Activated naive CD4-positive, alpha-beta T cell treated with anti-CD3 and anti-CD28 coated beads for 36 hours (primary cell): Measurements from ENCODE around the gene DAZAP1. TPM values are rescaled to one million over a fixed set of nuclear protein-coding genes. Genes with fewer than 3 reads are reported as not detected.
A peak's percentile ranks its signal among the peaks of the same experiment; 100 is the strongest.

Experiments
- CTCF ChIA-PET: fragments of 350-600 bp; sonication (Branson Sonifier 250); formaldehyde crosslinking; loops from one replicate; lab custom pipeline; 2021; ENCODE audit warnings: antibody characterized with exemption; lab: Charles Lee
- DNase-seq: peaks from one replicate; pipeline ENCODE4 v3.0.0-alpha.2; 2020
- H3K27ac Mint-ChIP-seq: one replicate; pipeline ENCODE4 v1.8.0; 2021; ENCODE audit warnings: mild to moderate bottlenecking, mixed read lengths
- H3K27me3 Mint-ChIP-seq: one replicate; pipeline ENCODE4 v1.8.0; 2021; ENCODE audit warnings: low read depth, mixed read lengths
- H3K36me3 Mint-ChIP-seq: one replicate; pipeline ENCODE4 v1.8.0; 2021; ENCODE audit warnings: low read depth, mixed read lengths
- H3K4me1 Mint-ChIP-seq: one replicate; pipeline ENCODE4 v1.8.0; 2021; ENCODE audit warnings: low read depth, mixed read lengths
- H3K4me3 Mint-ChIP-seq: one replicate; pipeline ENCODE4 v1.8.0; 2021; ENCODE audit warnings: mild to moderate bottlenecking, moderate library complexity, mixed read lengths
- H3K9me3 Mint-ChIP-seq: one replicate; pipeline ENCODE4 v1.8.0; 2021; ENCODE audit warnings: mixed read lengths
- intact Hi-C: fragments of 100-400 bp; cut with micrococcal nuclease; formaldehyde crosslinking; loops from one replicate; pipeline ENCODE4 v1.15.1; 2023
- total RNA-seq, 2 experiments: library from RNA; stranded (reverse); gene quantifications; one replicate each; pipeline ENCODE4 v1.2.3, GENCODE V29; 2021

DAZAP1 gene
- total RNA-seq, 2 experiments from 2014 or later, result 253 to 265 TPM

DNA sequence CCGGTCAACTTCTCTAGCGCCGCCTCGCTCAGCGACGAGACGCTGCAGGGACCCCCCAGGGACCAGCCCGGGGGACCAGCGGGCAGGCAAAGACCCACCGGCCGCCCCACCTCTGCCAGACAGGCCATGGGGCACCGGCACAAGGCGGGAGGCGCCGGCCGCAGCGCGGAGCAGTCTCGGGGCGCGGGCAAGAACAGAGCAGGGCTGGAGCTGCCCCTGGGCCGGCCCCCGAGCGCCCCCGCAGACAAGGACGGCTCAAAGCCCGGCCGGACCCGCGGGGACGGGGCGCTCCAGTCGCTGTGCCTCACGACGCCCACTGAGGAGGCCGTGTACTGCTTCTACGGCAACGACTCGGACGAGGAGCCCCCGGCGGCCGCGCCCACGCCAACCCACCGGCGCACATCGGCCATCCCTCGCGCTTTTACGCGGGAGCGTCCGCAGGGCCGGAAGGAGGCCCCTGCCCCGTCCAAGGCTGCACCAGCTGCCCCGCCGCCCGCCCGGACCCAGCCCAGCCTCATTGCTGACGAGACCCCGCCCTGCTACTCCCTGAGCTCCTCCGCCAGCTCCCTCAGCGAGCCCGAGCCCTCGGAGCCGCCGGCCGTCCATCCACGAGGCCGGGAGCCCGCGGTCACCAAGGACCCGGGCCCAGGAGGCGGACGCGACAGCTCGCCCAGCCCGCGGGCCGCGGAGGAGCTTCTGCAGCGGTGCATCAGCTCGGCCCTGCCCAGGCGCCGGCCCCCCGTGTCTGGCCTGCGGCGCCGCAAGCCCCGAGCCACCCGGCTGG lies 60.3 kb downstream of the DAZAP1 start:
- peaks cover 17% of the 10 kb centered on the region for H3K27me3 Mint-ChIP-seq
- H3K36me3 Mint-ChIP-seq, result no peaks in the 10 kb centered on the region
- H3K4me1 Mint-ChIP-seq, result peaks cover 14% of the 10 kb centered on the region
- CTCF ChIA-PET, result interaction anchor here (1.3 kb wide), 2 partner anchors 17 to 23 kb away, joined by 3 to 4 read pairs; no protein-coding TSS in a partner anchor
- no peak overlapping the region for H3K27ac Mint-ChIP-seq
- H3K9me3 Mint-ChIP-seq, result no peaks in the 10 kb centered on the region
- intact Hi-C loops, result loop anchor here (5.0 kb wide), 1 partner anchor 290 kb away; no protein-coding TSS in a partner anchor
- no peak overlapping the region for H3K4me3 Mint-ChIP-seq
- no peak for DNase-seq

DNA sequence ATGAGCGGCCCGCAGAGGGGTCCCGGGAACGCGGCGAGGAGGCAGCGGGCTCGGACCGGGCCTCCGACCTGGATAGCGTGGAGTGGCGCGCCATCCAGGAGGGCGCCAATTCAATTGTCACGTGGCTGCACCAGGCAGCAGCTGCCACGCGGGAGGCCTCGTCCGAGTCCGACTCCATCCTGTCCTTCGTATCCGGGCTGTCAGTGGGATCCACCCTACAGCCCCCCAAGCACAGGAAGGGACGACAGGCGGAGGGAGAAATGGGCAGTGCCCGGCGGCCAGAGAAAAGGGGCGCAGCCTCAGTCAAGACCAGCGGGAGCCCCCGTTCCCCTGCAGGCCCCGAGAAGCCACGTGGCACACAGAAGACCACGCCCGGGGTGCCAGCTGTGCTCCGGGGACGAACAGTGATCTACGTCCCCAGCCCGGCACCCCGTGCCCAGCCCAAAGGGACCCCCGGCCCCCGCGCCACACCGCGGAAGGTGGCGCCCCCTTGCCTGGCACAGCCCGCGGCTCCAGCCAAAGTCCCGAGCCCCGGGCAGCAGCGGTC lies 61.0 kb downstream of the DAZAP1 start:
- Mint-ChIP-seq H3K36me3 (no peaks in the 10 kb centered on the region), H3K9me3 (no peaks in the 10 kb centered on the region), H3K4me3 (peak overlapping the region; percentile 36), H3K27me3 (peaks cover 17% of the 10 kb centered on the region), H3K4me1 (peaks cover 17% of the 10 kb centered on the region), H3K27ac (no peak overlapping the region)
- CTCF ChIA-PET, result interaction anchor here (1.3 kb wide), 1 partner anchor 24 kb away, joined by 3 read pairs; no protein-coding TSS in a partner anchor
- DNase-seq, result no peak
- intact Hi-C loops, result loop anchor here (5.0 kb wide), 1 partner anchor 289 kb away; no protein-coding TSS in a partner anchor

DNA sequence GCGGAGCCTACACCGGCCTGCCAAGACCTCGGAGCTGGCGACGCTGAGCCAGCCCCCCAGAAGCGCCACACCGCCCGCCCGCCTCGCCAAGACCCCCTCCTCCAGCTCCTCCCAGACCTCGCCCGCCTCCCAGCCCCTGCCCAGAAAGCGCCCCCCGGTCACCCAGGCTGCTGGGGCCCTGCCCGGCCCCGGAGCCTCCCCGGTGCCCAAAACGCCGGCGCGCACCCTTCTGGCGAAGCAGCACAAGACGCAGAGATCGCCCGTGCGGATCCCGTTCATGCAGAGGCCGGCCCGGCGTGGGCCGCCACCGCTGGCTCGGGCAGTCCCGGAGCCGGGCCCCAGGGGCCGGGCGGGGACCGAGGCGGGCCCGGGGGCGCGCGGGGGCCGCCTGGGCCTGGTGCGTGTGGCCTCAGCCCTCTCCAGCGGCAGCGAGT lies 61.5 kb downstream of the DAZAP1 start:
- H3K27ac Mint-ChIP-seq, result no peak overlapping the region
- CTCF ChIA-PET, result interaction anchor here (1.3 kb wide), 1 partner anchor 25 kb away, joined by 3 read pairs; no protein-coding TSS in a partner anchor
- no peaks in the 10 kb centered on the region for H3K9me3 Mint-ChIP-seq
- no peak for DNase-seq
- H3K36me3 Mint-ChIP-seq, result no peaks in the 10 kb centered on the region
- H3K27me3 Mint-ChIP-seq, result peaks cover 17% of the 10 kb centered on the region
- intact Hi-C loops, result loop anchor here (5.0 kb wide), 1 partner anchor 288 kb away; no protein-coding TSS in a partner anchor
- peak overlapping the region; percentile 36 for H3K4me3 Mint-ChIP-seq
- peaks cover 17% of the 10 kb centered on the region for H3K4me1 Mint-ChIP-seq

DNA sequence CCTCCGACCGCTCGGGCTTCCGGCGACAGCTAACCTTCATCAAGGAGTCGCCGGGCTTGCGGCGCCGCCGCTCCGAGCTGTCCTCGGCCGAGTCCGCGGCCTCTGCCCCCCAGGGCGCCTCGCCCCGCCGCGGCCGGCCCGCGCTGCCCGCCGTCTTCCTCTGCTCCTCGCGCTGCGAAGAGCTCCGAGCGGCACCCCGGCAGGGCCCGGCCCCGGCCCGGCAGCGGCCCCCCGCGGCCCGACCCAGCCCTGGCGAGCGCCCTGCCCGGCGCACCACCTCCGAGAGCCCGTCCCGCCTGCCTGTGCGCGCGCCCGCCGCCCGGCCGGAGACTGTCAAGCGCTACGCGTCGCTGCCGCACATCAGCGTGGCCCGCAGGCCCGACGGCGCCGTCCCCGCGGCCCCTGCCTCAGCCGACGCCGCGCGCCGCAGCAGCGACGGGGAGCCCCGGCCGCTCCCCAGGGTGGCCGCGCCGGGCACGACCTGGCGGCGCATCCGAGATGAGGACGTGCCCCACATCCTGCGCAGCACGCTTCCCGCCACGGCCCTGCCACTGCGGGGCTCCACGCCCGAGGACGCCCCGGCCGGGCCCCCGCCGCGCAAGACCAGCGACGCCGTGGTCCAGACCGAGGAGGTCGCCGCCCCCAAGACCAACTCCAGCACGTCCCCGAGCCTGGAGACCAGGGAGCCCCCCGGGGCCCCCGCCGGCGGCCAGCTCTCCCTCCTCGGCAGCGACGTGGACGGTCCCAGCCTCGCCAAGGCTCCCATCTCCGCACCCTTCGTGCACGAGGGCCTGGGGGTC lies 62.1 kb downstream of the DAZAP1 start:
- no peak for DNase-seq
- Mint-ChIP-seq H3K27me3 (peaks cover 17% of the 10 kb centered on the region), H3K4me3 (no peak overlapping the region), H3K4me1 (peaks cover 17% of the 10 kb centered on the region), H3K27ac (no peak overlapping the region), H3K9me3 (no peaks in the 10 kb centered on the region), H3K36me3 (no peaks in the 10 kb centered on the region)
- intact Hi-C loops, result loop anchor here (2.0 to 5.0 kb wide), 2 partner anchors 43 to 288 kb away; partner anchors contain the start of gene ADAMTSL5
- CTCF ChIA-PET, result interaction anchor here (1.3 kb wide), 1 partner anchor 25 kb away, joined by 3 read pairs; no protein-coding TSS in a partner anchor

DNA sequence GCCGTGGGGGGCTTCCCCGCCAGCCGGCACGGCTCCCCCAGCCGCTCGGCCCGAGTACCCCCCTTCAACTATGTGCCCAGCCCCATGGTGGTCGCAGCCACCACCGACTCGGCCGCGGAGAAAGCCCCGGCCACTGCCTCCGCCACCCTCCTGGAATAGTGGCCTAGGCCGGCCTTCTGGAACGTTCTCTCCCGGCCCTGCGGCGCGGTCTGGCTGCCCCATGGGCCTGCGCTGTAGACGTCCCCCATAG lies 62.6 kb downstream of the DAZAP1 start:
- H3K27me3 Mint-ChIP-seq, result peaks cover 17% of the 10 kb centered on the region
- peak overlapping the region; percentile 51 for H3K4me3 Mint-ChIP-seq
- intact Hi-C loops, result loop anchor here (2.0 kb wide), 1 partner anchor 43 kb away; the partner anchor contains the start of gene ADAMTSL5
- no peaks in the 10 kb centered on the region for H3K36me3 Mint-ChIP-seq
- no peak for DNase-seq
- CTCF ChIA-PET, result no interaction called here
- H3K9me3 Mint-ChIP-seq, result no peaks in the 10 kb centered on the region
- no peak overlapping the region for H3K27ac Mint-ChIP-seq
- H3K4me1 Mint-ChIP-seq, result peaks cover 17% of the 10 kb centered on the region

DNA sequence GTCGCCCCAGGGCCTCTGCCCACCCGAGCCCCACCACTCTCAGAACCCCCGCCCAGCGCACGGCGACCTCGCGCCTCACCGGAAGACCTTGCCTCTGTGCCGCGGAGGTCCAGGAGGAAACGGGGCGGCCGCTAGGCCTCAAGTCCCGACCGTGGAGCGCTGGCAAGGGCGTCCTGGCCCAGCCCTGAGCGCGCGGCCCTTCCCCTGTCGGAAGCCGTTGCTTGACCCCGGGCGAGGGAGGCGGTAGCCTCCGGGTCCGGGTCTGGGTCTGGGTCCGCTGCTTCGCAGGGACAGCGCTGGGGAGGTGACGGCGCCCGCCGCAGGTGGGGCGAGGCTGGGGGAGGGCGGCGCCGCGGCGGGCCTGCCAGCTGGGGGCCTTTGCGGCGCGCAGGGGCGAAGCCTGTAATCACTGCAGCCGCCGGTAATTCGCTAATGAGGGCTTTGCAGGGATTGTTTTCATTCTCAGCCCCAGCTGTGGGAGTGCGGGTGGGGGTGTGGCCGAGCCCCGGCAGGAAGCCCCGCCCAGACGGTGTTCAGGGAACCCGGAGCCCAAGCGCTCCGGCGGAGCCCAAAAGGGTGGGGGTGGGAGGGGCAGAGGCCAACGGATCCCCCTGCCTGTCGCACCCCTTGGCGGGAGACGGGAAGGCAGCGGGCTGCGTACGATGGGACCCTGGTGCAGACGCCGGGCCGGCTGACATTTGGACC lies 63.1 kb downstream of the DAZAP1 start:
- Mint-ChIP-seq H3K27ac (no peak overlapping the region), H3K4me1 (peaks cover 17% of the 10 kb centered on the region), H3K4me3 (peak overlapping the region; percentile 51), H3K9me3 (no peaks in the 10 kb centered on the region), H3K27me3 (peaks cover 17% of the 10 kb centered on the region), H3K36me3 (no peaks in the 10 kb centered on the region)
- intact Hi-C loops, result loop anchor here (2.0 kb wide), 1 partner anchor 42 kb away; the partner anchor contains the start of gene ADAMTSL5
- DNase-seq, result peak; percentile 76
- CTCF ChIA-PET, result interaction anchor here (1.4 kb wide), 1 partner anchor 26 kb away, joined by 3 read pairs; no protein-coding TSS in a partner anchor

DNA sequence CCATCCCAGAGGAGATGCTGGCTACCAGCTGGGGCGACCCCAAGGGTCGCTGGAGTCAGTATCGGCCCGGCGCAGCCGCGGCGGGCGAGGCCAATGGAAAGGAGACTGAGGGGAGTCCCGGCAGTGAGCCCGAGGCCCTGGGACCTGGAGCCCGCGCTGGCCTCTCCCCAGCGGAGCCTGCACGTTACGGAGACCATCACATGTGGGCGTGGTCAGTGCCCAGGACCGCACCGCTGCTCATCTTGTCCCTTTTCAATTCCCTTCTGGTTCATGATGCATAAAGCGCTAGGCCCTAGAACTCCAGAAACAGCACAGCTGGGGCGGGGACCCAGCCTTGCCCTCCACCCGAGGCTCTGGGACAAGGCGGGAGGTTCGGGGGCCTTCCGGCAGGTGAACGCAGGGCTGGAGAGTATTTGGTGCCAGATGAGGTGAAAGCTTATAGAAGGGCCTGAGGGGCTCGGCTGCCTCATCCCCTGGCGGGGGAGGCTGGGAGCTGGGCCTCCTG lies 63.7 kb downstream of the DAZAP1 start:
- CTCF ChIA-PET, result interaction anchor here (0.6 to 1.4 kb wide), 2 partner anchors 27 to 297 kb away, joined by 3 read pairs; no protein-coding TSS in a partner anchor
- Mint-ChIP-seq H3K4me1 (peaks cover 17% of the 10 kb centered on the region), H3K9me3 (no peaks in the 10 kb centered on the region), H3K4me3 (no peak overlapping the region), H3K27ac (no peak overlapping the region), H3K27me3 (peaks cover 17% of the 10 kb centered on the region), H3K36me3 (no peaks in the 10 kb centered on the region)
- intact Hi-C loops, result loop anchor here (2.0 kb wide), 1 partner anchor 42 kb away; the partner anchor contains the start of gene ADAMTSL5
- DNase-seq, result no peak

DNA sequence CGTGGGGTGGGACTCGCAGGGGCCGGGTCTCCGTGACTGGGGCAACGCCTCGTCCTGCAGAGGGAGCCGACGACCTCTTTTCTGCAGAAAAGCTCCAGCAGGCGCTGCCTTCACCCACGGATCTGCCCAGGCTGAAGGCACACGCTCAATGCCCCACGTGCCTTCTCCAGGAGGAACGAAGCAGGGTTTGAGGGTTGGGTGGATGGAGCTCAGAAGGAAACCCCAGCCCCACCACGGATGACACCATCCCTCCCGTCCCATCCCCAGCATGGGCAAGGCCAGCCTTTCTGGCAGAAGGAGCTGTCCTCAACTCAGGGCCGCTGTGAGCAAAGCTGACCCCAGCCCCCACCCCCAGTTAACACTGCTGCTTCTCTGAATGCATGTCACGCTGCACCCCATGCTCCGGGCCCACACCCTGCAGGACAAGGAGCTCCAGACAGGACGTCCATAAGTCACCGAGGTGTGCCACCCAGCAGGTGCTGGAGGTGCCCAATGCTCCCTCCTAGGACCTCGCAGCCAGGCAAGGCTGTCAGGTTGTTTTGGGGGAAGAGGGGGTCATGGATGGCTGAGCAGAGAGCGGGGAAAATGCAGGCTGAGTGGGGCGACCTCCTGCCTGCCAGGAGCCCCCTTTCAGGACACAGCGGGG lies 64.3 kb downstream of the DAZAP1 start:
- CTCF ChIA-PET, result interaction anchor here (0.6 to 1.4 kb wide), 3 partner anchors 26 to 297 kb away, joined by 3 read pairs; no protein-coding TSS in a partner anchor
- no peaks in the 10 kb centered on the region for H3K9me3 Mint-ChIP-seq
- peaks cover 16% of the 10 kb centered on the region for H3K27me3 Mint-ChIP-seq
- intact Hi-C loops, result loop anchor here (2.0 kb wide), 1 partner anchor 41 kb away; the partner anchor contains the start of gene ADAMTSL5
- H3K36me3 Mint-ChIP-seq, result no peaks in the 10 kb centered on the region
- no peak overlapping the region for H3K27ac Mint-ChIP-seq
- no peak for DNase-seq
- H3K4me3 Mint-ChIP-seq, result no peak overlapping the region
- H3K4me1 Mint-ChIP-seq, result peaks cover 18% of the 10 kb centered on the region

DNA sequence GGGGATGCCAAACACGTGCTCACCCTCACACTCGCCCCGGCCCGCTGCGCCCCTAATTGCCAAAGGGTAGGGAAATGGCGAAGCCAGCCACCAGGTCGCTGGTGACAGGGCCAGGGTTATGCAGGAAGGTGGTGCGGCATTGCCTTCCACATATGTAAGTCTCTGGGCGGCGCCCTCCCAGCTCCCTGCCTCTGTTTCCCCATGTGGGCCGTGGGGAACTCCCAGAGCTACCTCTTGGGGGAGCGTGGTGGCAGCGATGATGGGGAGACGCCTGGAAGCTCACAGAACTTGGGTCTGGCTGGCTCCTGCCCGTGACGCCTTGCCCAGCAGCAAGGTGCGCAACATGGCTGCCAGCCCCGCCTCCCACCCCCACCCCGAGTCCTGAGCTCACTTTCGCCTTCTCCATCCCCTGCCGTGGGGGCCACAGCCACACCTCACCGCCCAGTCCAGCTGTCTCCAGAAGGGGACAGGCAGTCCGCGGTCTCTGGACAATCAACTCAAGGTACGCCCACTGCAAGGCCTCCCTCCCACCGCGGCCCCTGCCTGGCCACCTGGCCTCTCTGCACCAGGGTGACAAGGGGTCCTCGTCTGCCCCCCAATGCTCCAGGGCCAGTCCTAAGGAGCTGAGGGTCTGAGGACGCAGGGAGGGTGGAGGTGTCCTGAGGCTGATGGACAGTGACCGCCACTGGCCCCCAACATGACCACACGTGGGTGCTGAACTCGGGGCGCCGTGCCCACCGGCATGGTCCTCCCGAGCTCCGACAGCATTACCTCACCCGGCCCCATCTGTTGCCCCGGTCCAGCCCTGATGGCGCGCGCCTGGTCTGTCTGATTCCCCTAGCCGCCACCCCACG lies 65.1 kb downstream of the DAZAP1 start:
- H3K36me3 Mint-ChIP-seq, result peaks cover under 1% of the 10 kb centered on the region
- peaks cover 13% of the 10 kb centered on the region for H3K27me3 Mint-ChIP-seq
- H3K4me3 Mint-ChIP-seq, result no peak overlapping the region
- CTCF ChIA-PET, result interaction anchor here (0.8 to 1.4 kb wide), 2 partner anchors 27 to 28 kb away, joined by 3 read pairs; no protein-coding TSS in a partner anchor
- intact Hi-C loops, result no loop called here
- no peaks in the 10 kb centered on the region for H3K9me3 Mint-ChIP-seq
- H3K27ac Mint-ChIP-seq, result no peak overlapping the region
- peaks cover 23% of the 10 kb centered on the region for H3K4me1 Mint-ChIP-seq
- no peak for DNase-seq

DNA sequence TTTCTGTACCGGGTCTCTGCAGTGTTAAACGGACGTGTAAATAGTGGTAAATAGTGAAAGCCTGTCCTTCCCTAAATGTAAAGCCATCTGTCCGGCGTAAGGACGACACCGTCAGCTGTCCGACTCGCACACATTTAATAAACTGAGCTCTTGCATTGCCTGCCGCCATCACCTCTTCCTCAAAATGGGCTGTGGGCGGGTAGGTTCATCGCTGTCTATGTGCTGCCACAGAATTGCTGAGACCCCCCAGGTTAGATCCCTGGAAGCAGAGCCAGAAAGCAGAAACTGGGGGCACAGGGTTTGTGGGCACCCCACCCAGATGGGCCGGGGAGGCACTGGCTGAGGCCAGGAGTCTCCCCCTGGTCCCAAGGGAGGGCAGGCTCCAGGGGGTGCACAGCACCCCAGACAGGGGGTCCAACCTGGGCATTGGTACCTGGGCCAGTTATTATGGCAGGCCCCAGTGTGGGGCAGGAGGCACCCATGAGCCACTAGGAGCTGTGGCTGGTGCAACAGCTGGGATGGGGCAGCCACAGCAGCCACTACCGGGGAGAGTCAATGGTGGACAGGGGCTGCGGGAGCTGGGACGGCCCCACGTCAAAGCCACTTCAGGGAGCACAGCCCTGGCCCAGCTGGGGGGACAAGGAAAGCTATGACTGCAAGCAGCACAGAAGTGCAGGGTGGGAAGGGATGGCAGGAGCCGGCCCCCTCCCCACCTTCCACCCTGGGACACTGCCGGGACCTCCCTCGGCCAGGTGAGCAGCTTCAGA lies 65.9 kb downstream of the DAZAP1 start:
- intact Hi-C loops, result no loop called here
- Mint-ChIP-seq H3K27ac (no peak overlapping the region), H3K27me3 (peaks cover 12% of the 10 kb centered on the region), H3K4me3 (no peak overlapping the region), H3K9me3 (no peaks in the 10 kb centered on the region), H3K4me1 (peaks cover 29% of the 10 kb centered on the region), H3K36me3 (peaks cover 2% of the 10 kb centered on the region)
- DNase-seq, result no peak
- CTCF ChIA-PET, result interaction anchor here (0.9 kb wide), 2 partner anchors 199 to 792 kb away, joined by 3 to 4 read pairs; no protein-coding TSS in a partner anchor
